H9 (cell line): ENCODE measurements around the gene WDSUB1. TPM values are rescaled to one million over a fixed set of nuclear protein-coding genes. Genes with fewer than 3 reads are reported as not detected.

Experiments
- DNase-seq: peaks from one replicate; pipeline ENCODE4 v3.0.0-alpha.2; 2017
- H2AFZ ChIP-seq: one replicate; pipeline ENCODE4 v1.6.1; 2013; ENCODE audit warnings: mild to moderate bottlenecking, low read length, control low read depth, moderate library complexity
- H2AK5ac ChIP-seq: 2 replicates; pipeline ENCODE4 v1.6.1; 2013; ENCODE audit warnings: low read length, control low read depth, mixed read lengths; ENCODE audit not compliant: insufficient read length
- H2BK120ac ChIP-seq: one replicate; pipeline ENCODE4 v1.6.1; 2013; ENCODE audit warnings: low read depth, mild to moderate bottlenecking, low read length, control low read depth, inconsistent platforms; ENCODE audit not compliant: poor library complexity, severe bottlenecking
- H2BK12ac ChIP-seq: 2 replicates; pipeline ENCODE4 v1.6.1; 2013; ENCODE audit warnings: low read length, control low read depth, mixed read lengths, low read depth; ENCODE audit not compliant: insufficient read length
- H2BK15ac ChIP-seq: 2 replicates; pipeline ENCODE4 v1.6.1; 2013; ENCODE audit warnings: low read depth, low read length, control low read depth
- H2BK20ac ChIP-seq: one replicate; pipeline ENCODE4 v1.6.1; 2013; ENCODE audit warnings: low read depth, mild to moderate bottlenecking, low read length, control low read depth, inconsistent platforms; ENCODE audit not compliant: poor library complexity, severe bottlenecking
- H2BK5ac ChIP-seq: 2 replicates; pipeline ENCODE4 v1.6.1; 2013; ENCODE audit warnings: low read length, control low read depth, mixed read lengths; ENCODE audit not compliant: insufficient read length
- H3K14ac ChIP-seq: 2 replicates; pipeline ENCODE4 v1.6.1; 2013; ENCODE audit warnings: low read length, control low read depth; ENCODE audit not compliant: insufficient read depth
- H3K18ac ChIP-seq: 2 replicates; pipeline ENCODE4 v1.6.1; 2013; ENCODE audit warnings: low read depth, mild to moderate bottlenecking, mixed read lengths, low read length, control low read depth; ENCODE audit not compliant: insufficient read length
- H3K23ac ChIP-seq: 2 replicates; pipeline ENCODE4 v1.6.1; 2013; ENCODE audit warnings: low read length, control low read depth, mixed read lengths, low read depth; ENCODE audit not compliant: insufficient read length
- H3K23me2 ChIP-seq: 2 replicates; pipeline ENCODE4 v1.6.1; 2013; ENCODE audit warnings: low read depth, mild to moderate bottlenecking, mixed read lengths, low read length, control low read depth; ENCODE audit not compliant: insufficient read length, poor library complexity, severe bottlenecking
- H3K27ac ChIP-seq: 2 replicates; pipeline ENCODE4 v1.5.1; 2013; ENCODE audit warnings: low read length, control low read depth, mixed read lengths, low read depth; ENCODE audit not compliant: insufficient read length
- H3K27me3 ChIP-seq: 2 replicates; pipeline ENCODE4 v1.6.1; 2013; ENCODE audit warnings: low read length, control low read depth, inconsistent platforms; ENCODE audit not compliant: insufficient read depth
- H3K4ac ChIP-seq: 2 replicates; pipeline ENCODE4 v1.6.1; 2013; ENCODE audit warnings: low read depth, mild to moderate bottlenecking, control low read depth, inconsistent platforms, low read length, moderate library complexity
- H3K4me1 ChIP-seq: 2 replicates; pipeline ENCODE4 v1.6.1; 2013; ENCODE audit warnings: low read length, control low read depth, inconsistent platforms; ENCODE audit not compliant: insufficient read depth
- H3K4me2 ChIP-seq: 2 replicates; pipeline ENCODE4 v1.6.1; 2013; ENCODE audit warnings: low read length, control low read depth, mixed read lengths; ENCODE audit not compliant: insufficient read length, insufficient read depth
- H3K56ac ChIP-seq: 2 replicates; pipeline ENCODE4 v1.6.1; 2013; ENCODE audit warnings: low read depth, mild to moderate bottlenecking, mixed read lengths, low read length, control low read depth; ENCODE audit not compliant: insufficient read length
- H3K79me1 ChIP-seq: 2 replicates; pipeline ENCODE4 v1.6.1; 2013; ENCODE audit warnings: low read depth, mild to moderate bottlenecking, moderate library complexity, low read length, control low read depth, inconsistent platforms; ENCODE audit not compliant: insufficient read depth, poor library complexity, severe bottlenecking
- H3K79me2 ChIP-seq: 2 replicates; pipeline ENCODE4 v1.6.1; 2013; ENCODE audit warnings: low read length, control low read depth, inconsistent platforms; ENCODE audit not compliant: insufficient read depth
- H3K9ac ChIP-seq: 2 replicates; pipeline ENCODE4 v1.6.1; 2013; ENCODE audit warnings: low read length, control low read depth, mixed read lengths; ENCODE audit not compliant: insufficient read length; ENCODE audit errors: extremely low read depth
- H3K9me3 ChIP-seq: one replicate; pipeline ENCODE4 v1.6.1; 2013; ENCODE audit warnings: low read depth, low read length, inconsistent platforms; ENCODE audit not compliant: control insufficient read depth
- H3T11ph ChIP-seq: one replicate; pipeline ENCODE4 v1.6.1; 2013; ENCODE audit warnings: mild to moderate bottlenecking, low read length, control low read depth, inconsistent platforms
- H4K20me1 ChIP-seq: one replicate; pipeline ENCODE4 v1.6.1; 2013; ENCODE audit not compliant: control insufficient read depth, insufficient read length, insufficient read depth
- H4K5ac ChIP-seq: 2 replicates; pipeline ENCODE4 v1.6.1; 2013; ENCODE audit warnings: low read depth, mild to moderate bottlenecking, mixed read lengths, low read length, control low read depth; ENCODE audit not compliant: insufficient read length
- H4K8ac ChIP-seq: replicated peaks from 2 replicates; pipeline ENCODE4 v1.6.1; 2013; ENCODE audit warnings: low read length, control low read depth, mixed read lengths, low read depth; ENCODE audit not compliant: insufficient read length
- H4K91ac ChIP-seq: 2 replicates; pipeline ENCODE4 v1.6.1; 2013; ENCODE audit warnings: low read depth, mild to moderate bottlenecking, moderate library complexity, mixed read lengths, low read length, control low read depth; ENCODE audit not compliant: insufficient read length
- H3K27ac Mint-ChIP-seq, 3 experiments: 2 replicates in 2 of 3; 3 replicates in 1 of 3; pipeline ENCODE4 v1.8.0; 2020 to 2021; ENCODE audit warnings: mixed read lengths in 3 of 3, mild to moderate bottlenecking in 1 of 3, moderate library complexity in 1 of 3
- H3K27me3 Mint-ChIP-seq: 2 replicates; pipeline ENCODE4 v1.8.0; 2021; ENCODE audit warnings: low read depth, mild to moderate bottlenecking, moderate library complexity, mixed read lengths
- H3K36me3 Mint-ChIP-seq, 3 experiments: 2 replicates in 2 of 3; 3 replicates in 1 of 3; pipeline ENCODE4 v1.8.0; 2020 to 2021; ENCODE audit warnings: low read depth in 3 of 3, mixed read lengths in 3 of 3; ENCODE audit not compliant: insufficient read depth in 1 of 3
- H3K4me1 Mint-ChIP-seq, 2 experiments: 2 replicates each; pipeline ENCODE4 v1.8.0; 2020; ENCODE audit warnings: mixed read lengths in 2 of 2
- H3K4me3 Mint-ChIP-seq, 2 experiments: 2 replicates in 1 of 2; 3 replicates in 1 of 2; pipeline ENCODE4 v1.8.0; 2020 to 2021; ENCODE audit warnings: mild to moderate bottlenecking in 2 of 2, mixed read lengths in 2 of 2, moderate library complexity in 1 of 2
- H3K9me3 Mint-ChIP-seq, 2 experiments: 2 replicates in 1 of 2; 3 replicates in 1 of 2; pipeline ENCODE4 v1.8.0; 2020; ENCODE audit warnings: mild to moderate bottlenecking in 2 of 2, mixed read lengths in 2 of 2, moderate library complexity in 1 of 2
- WGBS: extraction: QIAGEN DNeasy Blood & Tissue Kit; methylation state at CpG from one replicate; pipeline ENCODE4 v1.1.7; 2013; ENCODE audit warnings: missing lambda C conversion rate, low lambda C conversion rate, mixed read lengths; ENCODE audit not compliant: insufficient read length; ENCODE audit errors: extremely low coverage; 5-methylcytosine and 5-hydroxymethylcytosine counted together
- total RNA-seq: library from RNA; stranded (reverse); gene quantifications from 2 replicates; pipeline ENCODE4 v1.2.1, GENCODE V29; 2021
- TF ChIP-seq, protein P1 (sequence below): fragments of 200-600 bp; sonication (generic); conservative IDR thresholded peaks from 3 replicates; pipeline ENCODE4 v1.8.0; 2021; ENCODE audit warnings: antibody characterized with exemption, mild to moderate bottlenecking

Gene WDSUB1
- total RNA-seq, 1 experiment from 2014 or later: 5.5 TPM

DNA sequence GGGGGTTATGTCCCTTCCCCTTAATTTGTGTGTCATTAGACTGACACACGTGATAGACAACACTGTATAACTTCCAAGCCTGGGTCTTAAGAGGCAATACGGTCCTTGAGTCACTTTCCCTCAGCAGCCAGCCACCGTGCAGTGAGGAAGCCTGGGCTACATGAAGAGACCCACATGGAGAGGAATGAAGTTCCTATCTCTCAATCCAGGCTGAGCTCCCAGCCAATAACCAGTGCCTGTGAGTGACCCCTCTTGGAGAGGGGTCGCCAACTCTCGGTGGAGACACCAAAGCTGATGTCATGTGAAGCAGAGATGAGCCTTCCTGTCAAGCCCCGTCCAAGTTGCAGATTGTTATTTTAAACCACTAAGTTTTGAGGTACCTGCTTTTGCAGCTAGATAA is 5.7 kb upstream of the WDSUB1 start:
- no peak overlapping the region for H3K56ac ChIP-seq
- no peaks in the 10 kb centered on the region for H3K9me3 Mint-ChIP-seq
- H3K79me1 ChIP-seq: no peaks in the 10 kb centered on the region
- H3K23ac ChIP-seq: no peak overlapping the region
- H3K27ac Mint-ChIP-seq: no peak overlapping the region
- H3K14ac ChIP-seq: no peak overlapping the region
- no peak overlapping the region for H3K4me3 Mint-ChIP-seq
- no peaks in the 10 kb centered on the region for H3K36me3 Mint-ChIP-seq
- H2BK12ac ChIP-seq: no peak overlapping the region
- H3K23me2 ChIP-seq: no peaks in the 10 kb centered on the region
- H3K27me3 Mint-ChIP-seq: no peaks in the 10 kb centered on the region
- H2BK120ac ChIP-seq: no peak overlapping the region
- H4K5ac ChIP-seq: no peak overlapping the region
- H3T11ph ChIP-seq: no peak overlapping the region
- H3K9me3 ChIP-seq: no peaks in the 10 kb centered on the region
- no peak overlapping the region for H2BK15ac ChIP-seq
- peak; percentile 46 for DNase-seq
- no peaks in the 10 kb centered on the region for H4K20me1 ChIP-seq
- no peak overlapping the region for H2BK20ac ChIP-seq
- H3K18ac ChIP-seq: no peak overlapping the region
- H4K91ac ChIP-seq: no peak overlapping the region
- H3K4ac ChIP-seq: no peak overlapping the region
- H3K4me1 Mint-ChIP-seq: peaks cover 7 to 11% of the 10 kb centered on the region in 2 experiments
- no peaks in the 10 kb centered on the region for H3K27me3 ChIP-seq
- H3K9ac ChIP-seq: no peak overlapping the region
- H3K4me1 ChIP-seq: no peaks in the 10 kb centered on the region
- H3K79me2 ChIP-seq: no peaks in the 10 kb centered on the region
- TF ChIP-seq, protein P1, sequence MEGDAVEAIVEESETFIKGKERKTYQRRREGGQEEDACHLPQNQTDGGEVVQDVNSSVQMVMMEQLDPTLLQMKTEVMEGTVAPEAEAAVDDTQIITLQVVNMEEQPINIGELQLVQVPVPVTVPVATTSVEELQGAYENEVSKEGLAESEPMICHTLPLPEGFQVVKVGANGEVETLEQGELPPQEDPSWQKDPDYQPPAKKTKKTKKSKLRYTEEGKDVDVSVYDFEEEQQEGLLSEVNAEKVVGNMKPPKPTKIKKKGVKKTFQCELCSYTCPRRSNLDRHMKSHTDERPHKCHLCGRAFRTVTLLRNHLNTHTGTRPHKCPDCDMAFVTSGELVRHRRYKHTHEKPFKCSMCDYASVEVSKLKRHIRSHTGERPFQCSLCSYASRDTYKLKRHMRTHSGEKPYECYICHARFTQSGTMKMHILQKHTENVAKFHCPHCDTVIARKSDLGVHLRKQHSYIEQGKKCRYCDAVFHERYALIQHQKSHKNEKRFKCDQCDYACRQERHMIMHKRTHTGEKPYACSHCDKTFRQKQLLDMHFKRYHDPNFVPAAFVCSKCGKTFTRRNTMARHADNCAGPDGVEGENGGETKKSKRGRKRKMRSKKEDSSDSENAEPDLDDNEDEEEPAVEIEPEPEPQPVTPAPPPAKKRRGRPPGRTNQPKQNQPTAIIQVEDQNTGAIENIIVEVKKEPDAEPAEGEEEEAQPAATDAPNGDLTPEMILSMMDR: no peak
- no peak overlapping the region for H3K27ac ChIP-seq
- no peak overlapping the region for H3K4me2 ChIP-seq
- no CpG with 5 or more reads among the region's 6 CpGs for WGBS
- no peak overlapping the region for H2AFZ ChIP-seq
- H2AK5ac ChIP-seq: no peak overlapping the region
- no peak overlapping the region for H4K8ac ChIP-seq
- no peak overlapping the region for H2BK5ac ChIP-seq
